K562 (cell line): ENCODE measurements around the gene IGIP. TPM values are rescaled to one million over a fixed set of nuclear protein-coding genes. Genes with fewer than 3 reads are reported as not detected.
A peak's percentile ranks its signal among the peaks of the same experiment; 100 is the strongest.

ENCODE experiments used
- CHD1 ChIP-seq: fragments of 200-600 bp; sonication (generic); IDR thresholded peaks from one replicate; pipeline ENCODE4 v1.6.1; 2012; ENCODE audit warnings: mild to moderate bottlenecking, moderate library complexity, low read length, inconsistent platforms
- DIDO1 ChIP-seq: fragments of 450-650 bp; IDR thresholded peaks from 2 replicates; pipeline ENCODE4 v1.6.1; 2016; ENCODE audit warnings: low read depth, missing biosample characterization, missing genetic modification characterization
- GABPA ChIP-seq: fragments of 200-800 bp; sonication (Bioruptor generic); conservative IDR thresholded peaks from 2 replicates; pipeline ENCODE4 v1.6.1; 2016; ENCODE audit warnings: low read depth, missing genetic modification characterization, missing compliant biosample characterization
- RBM17 ChIP-seq: fragments of 200-400 bp; formaldehyde crosslinking; IDR thresholded peaks from 2 replicates; pipeline ENCODE4 v1.6.1; 2017; ENCODE audit warnings: low read depth, mild to moderate bottlenecking, low read length, borderline replicate concordance
- ZFPM2 ChIP-seq: fragments of 250-450 bp; sonication (Bioruptor Pico); IDR thresholded peaks from 2 replicates; pipeline ENCODE4 v1.5.1; 2022; ENCODE audit warnings: mild to moderate bottlenecking
- ZNF316 ChIP-seq: fragments of 450-650 bp; IDR thresholded peaks from 2 replicates; pipeline ENCODE4 v1.6.1; 2016
- ZNF707 ChIP-seq: fragments of 250-450 bp; sonication (Bioruptor Pico); conservative IDR thresholded peaks from 2 replicates; pipeline ENCODE4 v1.8.0; 2022; ENCODE audit warnings: inconsistent platforms, mild to moderate bottlenecking, moderate library complexity
- ZSCAN29 ChIP-seq: fragments of 450-650 bp; IDR thresholded peaks from 2 replicates; pipeline ENCODE4 v1.6.1; 2017
- polyA plus RNA-seq, 8 experiments: library from polyadenylated mRNA; depleted of rRNA in 4 of 8; stranded (reverse) in 5 of 8; unstranded in 3 of 8; fragments of >200 nt; fragmentation: Nextera tagmentation in 2 of 8; fragmentation: Illumina TruSeq in 1 of 8; extraction: Ambion mirVana in 2 of 8; extraction: Trizol in 1 of 8; gene quantifications; 2 replicates each; pipeline versions ENCODE4 v1.2.1 to v1.2.3, GENCODE V29; 2011 to 2014; ENCODE audit warnings: inconsistent platforms in 1 of 8, missing spikeins in 1 of 8
- total RNA-seq, 7 experiments: library from RNA; depleted of rRNA in 6 of 7; stranded (reverse); fragments of >200 nt in 6 of 7; fragmentation: Illumina TruSeq in 2 of 7; extraction: Trizol in 2 of 7; gene quantifications; 2 replicates each; pipeline versions ENCODE4 v1.2.1 to v1.2.3, GENCODE V29; 2011 to 2021; ENCODE audit warnings: low replicate concordance in 1 of 7
- TF ChIP-seq, protein P1 (sequence below): fragments of 450-650 bp; IDR thresholded peaks from 2 replicates; pipeline ENCODE4 v1.6.1; 2016; ENCODE audit warnings: mild to moderate bottlenecking, moderate library complexity
- TF ChIP-seq, protein P2 (sequence below): fragments of 250-450 bp; sonication (Bioruptor Pico); IDR thresholded peaks from 2 replicates; pipeline ENCODE4 v1.8.0; 2022; ENCODE audit warnings: moderate library complexity, mild to moderate bottlenecking, inconsistent platforms
- TF ChIP-seq, protein P3 (sequence below): fragments of 450-650 bp; formaldehyde crosslinking; IDR thresholded peaks from 2 replicates; pipeline ENCODE4 v1.4.0; 2022; ENCODE audit warnings: mild to moderate bottlenecking, moderate library complexity
- TF ChIP-seq, protein P4 (sequence below): sonication (generic); formaldehyde crosslinking; IDR thresholded peaks from 2 replicates; pipeline ENCODE4 v1.8.0; 2022; ENCODE audit warnings: mild to moderate bottlenecking, missing genetic modification reagents

The IGIP gene
- total and polyA plus RNA-seq, 9 of the 15 experiments (the other 6 are each of a cell fraction or from before 2014, with no cell fraction given), result 0.52 to 1.6 (median 1.2) TPM

DNA sequence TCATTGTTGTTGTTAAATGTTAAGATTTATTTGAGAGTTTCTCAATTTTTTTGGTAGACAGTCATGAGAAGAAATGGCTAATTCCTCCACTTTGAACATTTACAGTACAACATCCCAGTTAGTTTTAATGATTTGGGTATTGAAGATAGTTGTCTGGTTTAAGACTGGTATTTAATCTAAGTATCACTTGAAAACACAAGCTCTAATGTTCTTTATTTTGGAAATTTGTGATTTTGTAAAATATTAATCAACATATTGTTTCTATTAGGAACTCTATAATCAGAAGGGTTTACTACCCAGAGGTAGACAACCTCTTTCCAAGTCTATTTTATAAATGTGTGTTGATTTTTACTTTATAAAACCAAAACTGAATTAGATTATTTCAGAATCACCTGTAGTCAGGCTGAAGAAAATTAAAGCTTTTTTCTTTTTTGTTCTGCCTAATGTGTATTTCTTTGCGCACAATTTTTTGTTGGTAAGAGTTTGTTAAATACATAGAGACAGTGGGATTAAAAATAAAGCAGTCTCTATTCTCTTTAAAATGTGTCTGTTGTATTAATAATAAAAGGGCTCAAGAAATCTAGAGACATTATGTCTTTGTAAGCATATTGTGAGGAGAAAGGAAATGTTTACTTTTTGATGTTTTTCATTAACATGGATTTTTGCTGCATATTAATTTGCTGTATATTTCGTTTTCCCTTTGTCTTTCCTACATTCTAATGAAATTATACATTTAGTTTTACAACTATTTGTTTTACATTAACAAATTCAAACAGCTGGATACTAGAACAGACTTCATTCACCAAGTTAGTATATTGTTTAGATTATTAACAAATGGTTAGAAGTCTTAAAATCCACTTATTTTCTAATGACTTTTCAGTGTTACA, 15.7 kb upstream of the IGIP start (continued):
- TF ChIP-seq, protein P1, sequence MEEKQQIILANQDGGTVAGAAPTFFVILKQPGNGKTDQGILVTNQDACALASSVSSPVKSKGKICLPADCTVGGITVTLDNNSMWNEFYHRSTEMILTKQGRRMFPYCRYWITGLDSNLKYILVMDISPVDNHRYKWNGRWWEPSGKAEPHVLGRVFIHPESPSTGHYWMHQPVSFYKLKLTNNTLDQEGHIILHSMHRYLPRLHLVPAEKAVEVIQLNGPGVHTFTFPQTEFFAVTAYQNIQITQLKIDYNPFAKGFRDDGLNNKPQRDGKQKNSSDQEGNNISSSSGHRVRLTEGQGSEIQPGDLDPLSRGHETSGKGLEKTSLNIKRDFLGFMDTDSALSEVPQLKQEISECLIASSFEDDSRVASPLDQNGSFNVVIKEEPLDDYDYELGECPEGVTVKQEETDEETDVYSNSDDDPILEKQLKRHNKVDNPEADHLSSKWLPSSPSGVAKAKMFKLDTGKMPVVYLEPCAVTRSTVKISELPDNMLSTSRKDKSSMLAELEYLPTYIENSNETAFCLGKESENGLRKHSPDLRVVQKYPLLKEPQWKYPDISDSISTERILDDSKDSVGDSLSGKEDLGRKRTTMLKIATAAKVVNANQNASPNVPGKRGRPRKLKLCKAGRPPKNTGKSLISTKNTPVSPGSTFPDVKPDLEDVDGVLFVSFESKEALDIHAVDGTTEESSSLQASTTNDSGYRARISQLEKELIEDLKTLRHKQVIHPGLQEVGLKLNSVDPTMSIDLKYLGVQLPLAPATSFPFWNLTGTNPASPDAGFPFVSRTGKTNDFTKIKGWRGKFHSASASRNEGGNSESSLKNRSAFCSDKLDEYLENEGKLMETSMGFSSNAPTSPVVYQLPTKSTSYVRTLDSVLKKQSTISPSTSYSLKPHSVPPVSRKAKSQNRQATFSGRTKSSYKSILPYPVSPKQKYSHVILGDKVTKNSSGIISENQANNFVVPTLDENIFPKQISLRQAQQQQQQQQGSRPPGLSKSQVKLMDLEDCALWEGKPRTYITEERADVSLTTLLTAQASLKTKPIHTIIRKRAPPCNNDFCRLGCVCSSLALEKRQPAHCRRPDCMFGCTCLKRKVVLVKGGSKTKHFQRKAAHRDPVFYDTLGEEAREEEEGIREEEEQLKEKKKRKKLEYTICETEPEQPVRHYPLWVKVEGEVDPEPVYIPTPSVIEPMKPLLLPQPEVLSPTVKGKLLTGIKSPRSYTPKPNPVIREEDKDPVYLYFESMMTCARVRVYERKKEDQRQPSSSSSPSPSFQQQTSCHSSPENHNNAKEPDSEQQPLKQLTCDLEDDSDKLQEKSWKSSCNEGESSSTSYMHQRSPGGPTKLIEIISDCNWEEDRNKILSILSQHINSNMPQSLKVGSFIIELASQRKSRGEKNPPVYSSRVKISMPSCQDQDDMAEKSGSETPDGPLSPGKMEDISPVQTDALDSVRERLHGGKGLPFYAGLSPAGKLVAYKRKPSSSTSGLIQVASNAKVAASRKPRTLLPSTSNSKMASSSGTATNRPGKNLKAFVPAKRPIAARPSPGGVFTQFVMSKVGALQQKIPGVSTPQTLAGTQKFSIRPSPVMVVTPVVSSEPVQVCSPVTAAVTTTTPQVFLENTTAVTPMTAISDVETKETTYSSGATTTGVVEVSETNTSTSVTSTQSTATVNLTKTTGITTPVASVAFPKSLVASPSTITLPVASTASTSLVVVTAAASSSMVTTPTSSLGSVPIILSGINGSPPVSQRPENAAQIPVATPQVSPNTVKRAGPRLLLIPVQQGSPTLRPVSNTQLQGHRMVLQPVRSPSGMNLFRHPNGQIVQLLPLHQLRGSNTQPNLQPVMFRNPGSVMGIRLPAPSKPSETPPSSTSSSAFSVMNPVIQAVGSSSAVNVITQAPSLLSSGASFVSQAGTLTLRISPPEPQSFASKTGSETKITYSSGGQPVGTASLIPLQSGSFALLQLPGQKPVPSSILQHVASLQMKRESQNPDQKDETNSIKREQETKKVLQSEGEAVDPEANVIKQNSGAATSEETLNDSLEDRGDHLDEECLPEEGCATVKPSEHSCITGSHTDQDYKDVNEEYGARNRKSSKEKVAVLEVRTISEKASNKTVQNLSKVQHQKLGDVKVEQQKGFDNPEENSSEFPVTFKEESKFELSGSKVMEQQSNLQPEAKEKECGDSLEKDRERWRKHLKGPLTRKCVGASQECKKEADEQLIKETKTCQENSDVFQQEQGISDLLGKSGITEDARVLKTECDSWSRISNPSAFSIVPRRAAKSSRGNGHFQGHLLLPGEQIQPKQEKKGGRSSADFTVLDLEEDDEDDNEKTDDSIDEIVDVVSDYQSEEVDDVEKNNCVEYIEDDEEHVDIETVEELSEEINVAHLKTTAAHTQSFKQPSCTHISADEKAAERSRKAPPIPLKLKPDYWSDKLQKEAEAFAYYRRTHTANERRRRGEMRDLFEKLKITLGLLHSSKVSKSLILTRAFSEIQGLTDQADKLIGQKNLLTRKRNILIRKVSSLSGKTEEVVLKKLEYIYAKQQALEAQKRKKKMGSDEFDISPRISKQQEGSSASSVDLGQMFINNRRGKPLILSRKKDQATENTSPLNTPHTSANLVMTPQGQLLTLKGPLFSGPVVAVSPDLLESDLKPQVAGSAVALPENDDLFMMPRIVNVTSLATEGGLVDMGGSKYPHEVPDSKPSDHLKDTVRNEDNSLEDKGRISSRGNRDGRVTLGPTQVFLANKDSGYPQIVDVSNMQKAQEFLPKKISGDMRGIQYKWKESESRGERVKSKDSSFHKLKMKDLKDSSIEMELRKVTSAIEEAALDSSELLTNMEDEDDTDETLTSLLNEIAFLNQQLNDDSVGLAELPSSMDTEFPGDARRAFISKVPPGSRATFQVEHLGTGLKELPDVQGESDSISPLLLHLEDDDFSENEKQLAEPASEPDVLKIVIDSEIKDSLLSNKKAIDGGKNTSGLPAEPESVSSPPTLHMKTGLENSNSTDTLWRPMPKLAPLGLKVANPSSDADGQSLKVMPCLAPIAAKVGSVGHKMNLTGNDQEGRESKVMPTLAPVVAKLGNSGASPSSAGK, result 0 out of 2 replicates have a peak, but pooled peaks have one; percentile 3
- TF ChIP-seq GABPA (tag) (no peak), DIDO1 (no peak), ZSCAN29 (no peak), RBM17 (no peak), ZNF316 (peak; percentile 26; the same call in 1 of the 2 replicates), ZNF707 (CRISPR knock-in tag) (no peak), ZFPM2 (CRISPR knock-in tag) (no peak), CHD1 (no peak)
- TF ChIP-seq, protein P2, sequence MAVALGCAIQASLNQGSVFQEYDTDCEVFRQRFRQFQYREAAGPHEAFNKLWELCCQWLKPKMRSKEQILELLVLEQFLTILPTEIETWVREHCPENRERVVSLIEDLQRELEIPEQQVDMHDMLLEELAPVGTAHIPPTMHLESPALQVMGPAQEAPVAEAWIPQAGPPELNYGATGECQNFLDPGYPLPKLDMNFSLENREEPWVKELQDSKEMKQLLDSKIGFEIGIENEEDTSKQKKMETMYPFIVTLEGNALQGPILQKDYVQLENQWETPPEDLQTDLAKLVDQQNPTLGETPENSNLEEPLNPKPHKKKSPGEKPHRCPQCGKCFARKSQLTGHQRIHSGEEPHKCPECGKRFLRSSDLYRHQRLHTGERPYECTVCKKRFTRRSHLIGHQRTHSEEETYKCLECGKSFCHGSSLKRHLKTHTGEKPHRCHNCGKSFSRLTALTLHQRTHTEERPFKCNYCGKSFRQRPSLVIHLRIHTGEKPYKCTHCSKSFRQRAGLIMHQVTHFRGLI (CRISPR knock-in tag), result no peak
- TF ChIP-seq, protein P3, sequence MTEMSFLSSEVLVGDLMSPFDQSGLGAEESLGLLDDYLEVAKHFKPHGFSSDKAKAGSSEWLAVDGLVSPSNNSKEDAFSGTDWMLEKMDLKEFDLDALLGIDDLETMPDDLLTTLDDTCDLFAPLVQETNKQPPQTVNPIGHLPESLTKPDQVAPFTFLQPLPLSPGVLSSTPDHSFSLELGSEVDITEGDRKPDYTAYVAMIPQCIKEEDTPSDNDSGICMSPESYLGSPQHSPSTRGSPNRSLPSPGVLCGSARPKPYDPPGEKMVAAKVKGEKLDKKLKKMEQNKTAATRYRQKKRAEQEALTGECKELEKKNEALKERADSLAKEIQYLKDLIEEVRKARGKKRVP (CRISPR knock-in tag), result no peak
- TF ChIP-seq, protein P4, sequence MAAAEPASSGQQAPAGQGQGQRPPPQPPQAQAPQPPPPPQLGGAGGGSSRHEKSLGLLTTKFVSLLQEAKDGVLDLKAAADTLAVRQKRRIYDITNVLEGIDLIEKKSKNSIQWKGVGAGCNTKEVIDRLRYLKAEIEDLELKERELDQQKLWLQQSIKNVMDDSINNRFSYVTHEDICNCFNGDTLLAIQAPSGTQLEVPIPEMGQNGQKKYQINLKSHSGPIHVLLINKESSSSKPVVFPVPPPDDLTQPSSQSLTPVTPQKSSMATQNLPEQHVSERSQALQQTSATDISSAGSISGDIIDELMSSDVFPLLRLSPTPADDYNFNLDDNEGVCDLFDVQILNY (CRISPR knock-in tag), result no peak
